Measurements from ENCODE around the gene DCT.

Gene DCT

DNA sequence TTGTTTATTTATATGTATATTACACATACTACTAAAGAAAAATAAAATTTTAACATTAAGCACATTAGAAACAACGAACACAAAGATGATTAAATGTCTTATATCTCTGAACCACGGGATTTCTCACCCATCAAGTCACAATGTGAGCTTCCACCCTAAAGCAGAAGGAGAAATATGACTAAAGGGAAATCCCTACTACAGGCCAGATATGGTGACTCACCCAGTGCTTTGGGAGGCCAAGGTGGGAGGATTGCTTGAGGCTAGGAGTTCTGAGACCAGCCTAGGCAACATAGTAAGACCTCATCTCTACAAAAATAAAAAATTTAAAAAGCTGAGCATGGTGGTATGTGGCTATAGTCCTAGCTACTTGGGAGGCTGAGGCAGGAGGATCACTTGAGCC, 24.6 kb downstream of the DCT start:
- DNase-seq (ENCODE audit: low spot score) (no peak), FAIRE-seq (no peak)

GRCh38 chr13:94454334-94454733, 25.1 kb downstream of the DCT start:
- FAIRE-seq (no peak), DNase-seq (ENCODE audit: low spot score) (no peak)

DNA sequence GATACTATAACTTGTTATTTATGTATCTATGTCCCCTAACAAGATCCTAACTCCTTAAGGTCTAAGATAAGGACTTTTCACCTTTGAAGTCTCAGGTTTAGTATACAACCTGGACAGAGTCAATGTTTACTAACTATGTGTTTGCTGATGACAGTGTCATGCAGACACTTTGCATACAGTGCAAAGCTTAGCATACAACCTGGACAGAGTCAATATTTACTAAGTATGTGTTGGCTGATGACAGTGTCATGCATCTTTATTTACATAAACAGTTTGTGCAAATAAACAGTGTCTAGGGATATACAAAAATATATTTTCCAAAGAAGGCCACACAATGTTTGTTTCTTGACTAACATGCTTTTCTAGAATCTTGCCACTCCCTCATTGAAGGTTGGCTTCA, 34.7 kb downstream of the DCT start:
- FAIRE-seq (no peak), DNase-seq (ENCODE audit: low spot score) (no peak)

GRCh38 chr13:94435604-94436226, 43.8 kb downstream of the DCT start:
- DNase-seq (ENCODE audit: low spot score), result peak; percentile 12
- peak; percentile 31 for FAIRE-seq

- FAIRE-seq, result no peak
- no peak for DNase-seq (ENCODE audit: low spot score)
Observed at GRCh38 chr13:94433055-94433961, 46.2 kb downstream of the DCT start.

- no peak for DNase-seq (ENCODE audit: low spot score)
- no peak for FAIRE-seq
Observed at GRCh38 chr13:94431987-94432386, 47.5 kb downstream of the DCT start.

DNA sequence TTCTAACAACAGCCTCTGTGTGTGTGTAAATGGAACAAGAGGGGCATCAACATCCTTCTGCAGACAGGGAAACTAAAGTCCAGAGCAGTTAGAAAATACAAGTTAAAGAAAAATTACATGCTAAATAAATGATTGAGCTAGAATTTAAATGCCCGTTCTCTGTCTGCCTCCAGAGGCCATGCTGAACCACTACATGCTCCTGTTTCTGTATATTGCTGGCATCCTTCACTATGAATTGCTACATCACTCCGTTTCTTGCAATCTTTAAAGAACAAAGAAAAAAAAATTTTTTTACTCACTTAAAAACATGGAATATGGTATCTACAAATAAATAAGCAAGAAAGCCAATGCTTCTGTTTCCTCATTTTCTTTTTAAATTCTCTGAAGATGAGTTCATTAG, 47.9 kb downstream of the DCT start:
- FAIRE-seq (no peak), DNase-seq (ENCODE audit: low spot score) (no peak)

DNA sequence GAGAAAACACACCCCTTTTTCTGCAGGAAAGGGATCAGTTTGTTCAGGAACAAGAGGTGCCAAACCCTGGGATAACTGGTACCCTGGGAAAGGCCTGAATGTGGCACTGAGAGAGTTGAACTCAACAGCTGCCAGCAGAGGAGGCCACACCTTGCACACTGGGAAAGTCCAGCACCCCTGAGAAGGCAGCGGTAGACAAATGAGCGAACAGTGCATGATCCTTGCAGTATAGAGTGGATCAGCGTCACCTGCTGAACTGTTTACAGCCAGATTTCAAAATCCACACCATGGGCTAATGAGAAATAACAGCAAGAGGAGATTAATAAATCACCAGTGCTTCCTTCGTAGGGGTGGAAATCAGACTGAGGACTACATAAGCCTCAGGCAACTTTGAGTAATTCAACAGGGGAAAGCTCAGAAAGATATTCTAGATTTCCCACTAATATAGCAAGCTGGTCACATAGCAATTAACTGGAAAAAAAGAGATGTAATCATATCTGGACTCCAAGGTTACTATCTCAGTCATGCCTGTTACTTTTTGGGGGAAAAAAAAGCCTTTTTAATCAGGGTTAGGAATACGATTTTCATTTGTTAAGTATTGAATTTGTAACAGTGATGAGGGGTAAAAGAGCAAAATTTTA, 52.0 kb downstream of the DCT start:
- DNase-seq (ENCODE audit: low spot score) (no peak), FAIRE-seq (no peak)

GRCh38 chr13:94419925-94420305, 59.6 kb downstream of the DCT start:
- FAIRE-seq (no peak), DNase-seq (ENCODE audit: low spot score) (no peak)

DNA sequence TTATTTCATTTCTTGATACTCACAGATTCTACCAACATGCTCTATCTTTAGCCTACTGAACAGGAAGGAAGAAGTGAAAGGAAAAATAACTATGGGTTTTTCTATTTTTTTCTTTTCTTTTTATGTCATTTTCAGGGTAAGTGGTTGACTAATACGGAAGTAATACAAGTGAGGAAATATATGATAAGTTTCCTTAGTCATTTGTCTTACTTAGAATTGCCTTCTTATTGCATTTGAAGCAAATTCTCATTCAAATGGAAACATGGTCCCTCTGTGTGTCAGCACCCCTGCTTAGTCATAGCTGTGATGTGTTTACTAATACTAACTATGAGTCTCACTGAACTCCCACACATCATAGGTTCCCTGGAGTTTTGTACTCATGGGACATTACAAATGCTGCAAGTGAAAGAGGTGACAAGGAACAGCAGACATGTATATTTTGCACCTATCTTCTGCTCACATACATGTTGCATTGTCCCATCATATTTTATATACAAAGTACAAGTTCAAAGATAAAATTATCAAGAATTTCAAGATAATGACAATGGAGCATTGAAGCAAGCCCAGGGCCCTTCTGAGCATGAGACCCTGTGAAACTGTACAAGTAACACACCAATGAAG, 60.1 kb downstream of the DCT start:
- peak; percentile 64 for FAIRE-seq
- peak; percentile 66 for DNase-seq (ENCODE audit: low spot score)

GRCh38 chr13:94417294-94417693, 62.2 kb downstream of the DCT start:
- DNase-seq (ENCODE audit: low spot score), result no peak
- no peak for FAIRE-seq

DNA sequence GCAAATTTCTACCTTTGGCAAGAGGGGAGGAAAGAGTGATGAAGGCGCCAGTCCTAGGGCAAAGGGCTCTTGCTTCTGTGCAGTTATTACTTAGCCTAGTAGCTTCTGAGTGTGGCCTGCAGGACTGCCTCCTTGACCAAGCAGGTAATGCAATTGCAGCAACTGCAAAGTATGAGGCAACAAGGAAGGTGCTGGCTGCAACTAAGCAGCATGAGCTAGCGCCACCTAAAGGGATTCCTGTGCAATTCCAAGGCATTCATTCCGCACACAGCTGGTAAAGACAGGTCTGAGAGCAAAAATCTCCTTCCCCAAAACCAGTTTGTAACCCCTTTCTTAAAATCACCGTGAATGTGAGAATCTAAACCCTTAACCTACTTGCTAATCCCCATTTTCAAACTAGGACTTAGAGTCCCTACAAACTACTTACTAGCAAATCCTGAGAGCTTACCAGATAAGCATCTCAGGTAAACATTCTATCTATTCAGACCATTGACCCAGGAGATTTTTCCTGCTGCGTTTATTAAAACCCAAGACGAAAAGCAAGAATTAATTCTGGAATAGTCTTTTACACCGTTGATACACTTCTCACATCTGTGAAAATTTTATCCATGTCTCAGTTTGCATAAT, 62.9 kb downstream of the DCT start:
- FAIRE-seq, result no peak

GRCh38 chr13:94415500-94416237, 63.8 kb downstream of the DCT start:
- FAIRE-seq, result no peak
- no peak for DNase-seq (ENCODE audit: low spot score)

More for the DNA sequence above, 62.9 kb downstream of the DCT start:
- DNase-seq (ENCODE audit: low spot score), result peak; percentile 19

DNA sequence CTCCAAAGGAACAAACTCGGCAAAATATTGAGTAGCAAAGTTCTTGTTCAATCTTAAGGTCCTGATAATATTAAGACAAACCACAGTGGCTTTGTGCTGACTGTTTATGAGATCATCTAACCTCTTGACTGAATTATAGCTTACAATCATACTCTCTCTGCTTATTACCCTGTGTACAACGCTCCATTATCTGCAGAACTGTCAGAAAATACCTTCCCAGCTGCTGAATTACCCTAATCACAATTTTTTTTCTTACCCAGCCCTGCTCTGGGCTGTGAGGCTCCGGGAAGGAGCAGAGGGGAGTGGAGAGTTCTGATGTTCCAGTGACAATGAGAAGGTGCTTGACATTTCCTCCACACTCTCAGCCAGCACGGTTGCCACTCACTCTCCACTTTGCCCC, 64.8 kb downstream of the DCT start:
- DNase-seq (ENCODE audit: low spot score) (no peak), FAIRE-seq (no peak)

DNA sequence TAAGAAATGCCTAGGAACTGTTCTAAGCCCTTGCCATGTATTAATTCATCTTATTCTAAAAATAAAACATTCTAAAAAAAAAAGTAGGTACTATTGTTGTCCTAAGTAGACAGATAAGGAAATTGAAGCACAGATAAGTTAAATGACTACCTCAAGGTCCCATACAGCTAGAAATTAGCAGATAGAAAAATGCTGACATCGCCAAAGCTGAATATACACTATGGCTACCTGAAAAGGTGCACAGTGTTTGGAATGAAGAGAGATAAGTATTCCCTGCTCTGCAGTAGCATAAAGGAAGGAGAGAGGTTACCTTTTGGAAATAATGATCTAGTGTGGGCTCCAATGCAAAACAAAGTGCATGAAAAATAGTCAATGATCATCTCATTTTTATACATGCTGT, 65.3 kb downstream of the DCT start:
- FAIRE-seq (no peak), DNase-seq (ENCODE audit: low spot score) (no peak)

DNA sequence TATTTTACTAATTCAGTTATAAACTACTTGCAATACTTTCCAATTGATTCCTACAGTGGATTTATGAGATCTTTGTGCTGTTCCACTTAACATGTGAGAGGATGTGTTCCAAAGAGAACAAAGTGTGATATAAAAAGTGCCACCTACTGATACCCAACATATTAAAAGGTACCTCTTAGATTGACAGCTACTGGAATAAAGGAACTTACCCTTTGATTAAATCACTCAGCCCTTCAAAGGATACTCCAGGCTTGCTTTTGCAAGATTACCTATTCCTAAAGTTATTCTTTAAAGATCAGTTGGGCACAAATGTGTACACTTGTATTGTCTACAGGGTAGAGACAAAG, 65.9 kb downstream of the DCT start:
- FAIRE-seq, result no peak

DNA sequence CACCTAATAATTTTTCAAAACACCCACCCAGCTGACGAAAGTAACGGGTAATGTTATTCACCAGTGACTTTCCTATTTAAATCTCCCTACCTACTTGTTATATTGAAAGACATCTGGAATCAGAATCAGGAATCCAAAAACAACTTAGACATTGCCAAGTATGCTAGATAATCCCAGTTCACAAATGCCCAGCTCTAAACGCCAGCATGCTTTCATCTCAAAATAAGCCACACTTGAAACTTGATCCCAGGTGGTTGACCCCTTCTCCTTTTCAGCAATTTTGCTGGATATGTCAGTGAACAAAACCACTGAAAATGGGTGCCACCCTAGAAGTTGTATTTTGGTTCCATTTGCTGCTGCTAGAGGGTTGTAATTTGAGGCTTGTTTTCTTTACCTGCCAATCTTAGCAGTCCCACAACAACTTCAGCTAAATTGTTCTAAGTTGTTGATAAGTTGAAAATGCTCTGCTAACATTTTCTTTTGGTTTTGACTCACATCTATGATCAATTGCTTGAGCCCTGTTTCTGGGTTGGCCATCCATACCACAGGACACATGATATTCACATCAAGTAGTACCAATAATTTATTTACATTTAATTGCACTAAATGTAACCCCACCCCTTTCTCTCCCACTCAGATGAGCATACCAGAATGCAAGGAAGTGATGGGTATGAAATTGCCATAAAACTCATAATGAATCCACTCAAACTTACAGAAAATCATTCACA, 66.4 kb downstream of the DCT start:
- DNase-seq (ENCODE audit: low spot score) (no peak), FAIRE-seq (no peak)

More for the DNA sequence above, 65.9 kb downstream of the DCT start:
- no peak for DNase-seq (ENCODE audit: low spot score)

- FAIRE-seq (no peak), DNase-seq (ENCODE audit: low spot score) (no peak)
Observed at GRCh38 chr13:94411747-94412146, 67.7 kb downstream of the DCT start.

DNA sequence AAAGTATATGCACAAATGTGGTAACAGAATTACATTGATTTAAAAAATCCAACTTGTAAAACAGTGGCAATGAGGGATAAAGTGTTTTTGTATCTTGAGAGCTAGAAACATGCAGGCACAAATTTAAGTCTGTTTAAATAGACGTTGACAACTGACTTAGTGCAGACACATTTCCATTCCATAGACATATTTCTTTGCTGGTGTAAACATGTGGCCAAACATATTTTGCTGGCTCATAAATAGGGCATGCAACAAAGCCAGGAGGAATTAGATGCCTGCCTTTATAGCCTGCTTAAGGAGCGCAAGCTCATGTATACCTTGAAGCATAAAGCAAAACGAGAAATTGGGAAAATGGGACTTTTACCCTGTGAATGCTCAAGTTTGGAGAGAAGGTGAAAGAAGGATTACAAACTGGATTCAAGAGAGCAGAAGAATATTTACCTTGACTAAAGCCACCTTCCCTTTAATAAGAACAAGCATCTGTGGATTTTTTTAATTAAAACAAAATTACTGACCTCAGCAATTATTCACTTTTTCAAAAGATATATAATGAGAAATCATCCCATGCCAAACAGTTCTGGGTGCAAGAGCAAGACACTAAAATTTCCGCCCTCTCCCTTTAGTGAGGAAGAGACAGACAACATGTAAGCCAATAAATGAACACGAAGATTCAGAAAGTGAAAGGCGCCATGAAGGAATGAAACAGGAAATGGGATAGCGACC, 71.0 kb downstream of the DCT start:
- FAIRE-seq, result no peak
- DNase-seq (ENCODE audit: low spot score), result no peak

DNA sequence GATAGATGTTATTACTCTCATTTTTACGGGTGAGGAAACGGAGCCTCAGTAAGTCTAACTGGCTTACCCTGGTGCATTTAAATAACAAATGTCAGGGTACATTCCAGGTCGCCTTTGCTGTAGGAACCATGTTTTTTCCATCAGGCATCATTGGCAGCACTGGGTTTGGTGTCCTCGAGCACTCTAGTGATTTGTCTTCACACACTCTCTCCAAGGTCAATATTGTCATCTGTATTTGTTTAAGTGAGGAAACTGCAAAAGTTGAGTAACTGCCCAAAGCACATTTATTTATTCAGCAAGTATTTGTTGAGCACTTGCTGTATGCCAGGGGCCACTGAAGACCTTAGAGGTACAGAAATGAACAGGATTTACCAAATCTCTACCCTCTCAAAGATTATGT, 78.6 kb downstream of the DCT start:
- FAIRE-seq, result no peak
- no peak for DNase-seq (ENCODE audit: low spot score)
